GM12878 (cell line): ENCODE data around the gene NDRG2. TPM values are rescaled to one million over a fixed set of nuclear protein-coding genes. Genes with fewer than 3 reads are reported as not detected.

Experiments
- ATAC-seq: fragments of 200-7000 bp; cut with Tn5 transposase; 3 replicates; pipeline ENCODE4 v1.9.1; 2020; ENCODE audit warnings: mild to moderate bottlenecking, moderate library complexity
- BruUV-seq: library from RNA; stranded (reverse); fragments of 400-500 nt; replicated peaks from 2 replicates; lab custom pipeline; 2021; lab: Mats Ljungman, UMichigan
- CTCF ChIA-PET: fragments of 300-600 bp; sonication (Branson Sonifier 250); formaldehyde crosslinking; extraction: SDS; loops from one replicate; lab custom pipeline; 2021; ENCODE audit warnings: inconsistent platforms; lab: Yijun Ruan, JAX
- POLR2A ChIA-PET: fragments of 350-600 bp; formaldehyde crosslinking; extraction: SDS; loops from one replicate; lab custom pipeline; 2021; ENCODE audit warnings: inconsistent platforms; lab: Charles Lee
- RAD21 ChIA-PET: fragments of 300-600 bp; sonication (Branson Sonifier 250); formaldehyde crosslinking; loops from one replicate; lab custom pipeline; 2023; ENCODE audit warnings: antibody characterized with exemption; ENCODE audit not compliant: unreplicated experiment; lab: Charles Lee
- SMC1A ChIA-PET: fragments of 300-600 bp; sonication (Branson Sonifier 250); formaldehyde crosslinking; loops from one replicate; lab custom pipeline; 2023; ENCODE audit not compliant: unreplicated experiment, uncharacterized antibody; lab: Charles Lee
- DNase-seq: peaks from one replicate; pipeline ENCODE4 v3.0.0-alpha.2; 2011; ENCODE audit warnings: low read depth, low spot score
- FAIRE-seq: peaks from 3 replicates; lab custom pipeline; 2011; peaks lifted over from hg19 to GRCh38; lab: Jason Lieb, UNC
- H2AFZ ChIP-seq: 2 replicates; pipeline ENCODE4 v1.6.0; 2011; ENCODE audit warnings: low read depth, low read length, control low read depth; ENCODE audit not compliant: control insufficient read depth
- H3K27ac ChIP-seq: 2 replicates; pipeline ENCODE4 v1.5.1; 2011; ENCODE audit warnings: control low read depth; ENCODE audit not compliant: control insufficient read depth, insufficient read depth
- H3K27me3 ChIP-seq, 2 experiments: replicated peaks in 1 of 2; 2 replicates each; pipeline versions ENCODE4 v1.6.0 to v1.6.1; 2011; ENCODE audit warnings: low read length in 1 of 2; ENCODE audit not compliant: control insufficient read depth in 2 of 2, insufficient read depth in 2 of 2
- H3K36me3 ChIP-seq, 2 experiments: 2 replicates each; pipeline ENCODE4 v1.5.1; 2011; ENCODE audit warnings: low read length in 1 of 2; ENCODE audit not compliant: control insufficient read depth in 2 of 2, insufficient read depth in 2 of 2
- H3K4me1 ChIP-seq: 2 replicates; pipeline ENCODE4 v1.6.1; 2011; ENCODE audit warnings: mild to moderate bottlenecking, low read length, moderate library complexity, mixed read lengths; ENCODE audit not compliant: control insufficient read depth, insufficient read depth
- H3K4me2 ChIP-seq: 2 replicates; pipeline ENCODE4 v1.6.0; 2011; ENCODE audit warnings: control low read depth; ENCODE audit not compliant: control insufficient read depth, insufficient read depth
- H3K4me3 ChIP-seq: fragments of 200-600 bp; sonication (generic); 2 replicates; pipeline ENCODE4 v1.5.1; 2016
- H3K79me2 ChIP-seq: 2 replicates; pipeline ENCODE4 v1.6.0; 2011; ENCODE audit warnings: low read length; ENCODE audit not compliant: control insufficient read depth, insufficient read depth
- H3K9ac ChIP-seq: 2 replicates; pipeline ENCODE4 v1.8.0; 2011; ENCODE audit warnings: low read length, control low read depth, mixed read lengths; ENCODE audit not compliant: control insufficient read depth, insufficient read depth
- H3K9me3 ChIP-seq: replicated peaks from 3 replicates; pipeline ENCODE4 v1.5.1; 2011; ENCODE audit warnings: mild to moderate bottlenecking, low read length; ENCODE audit not compliant: control insufficient read depth, insufficient read depth
- H4K20me1 ChIP-seq: 2 replicates; pipeline ENCODE4 v1.6.0; 2011; ENCODE audit not compliant: control insufficient read depth, insufficient read depth
- CBX5 ChIP-seq: sonication (generic); IDR thresholded peaks from 2 replicates; pipeline ENCODE4 v1.6.1; 2016; ENCODE audit warnings: low read depth, moderate library complexity, mild to moderate bottlenecking, inconsistent platforms
- CHD1 ChIP-seq: IDR thresholded peaks from 2 replicates; pipeline ENCODE4 v1.6.1; 2012; ENCODE audit warnings: low read depth, low read length, improper control_type of control experiment
- CHD4 ChIP-seq: fragments of 200-600 bp; sonication (generic); IDR thresholded peaks from 2 replicates; pipeline ENCODE4 v1.6.1; 2016; ENCODE audit warnings: mild to moderate bottlenecking
- GATAD2B ChIP-seq: fragments of 450-650 bp; conservative IDR thresholded peaks from 2 replicates; pipeline ENCODE4 v1.6.1; 2017; ENCODE audit warnings: low read depth, mild to moderate bottlenecking, moderate library complexity
- IRF4 ChIP-seq: IDR thresholded peaks from 2 replicates; pipeline ENCODE4 v1.6.1; 2011; ENCODE audit warnings: low read depth, low read length
- MEF2A ChIP-seq: IDR thresholded peaks from 2 replicates; pipeline ENCODE4 v1.6.1; 2011; ENCODE audit warnings: low read depth, mild to moderate bottlenecking, low read length, moderate library complexity; ENCODE audit not compliant: insufficient read depth
- NFXL1 ChIP-seq: fragments of 450-650 bp; IDR thresholded peaks from 2 replicates; pipeline ENCODE4 v1.6.1; 2017; ENCODE audit warnings: antibody characterized with exemption, mild to moderate bottlenecking, borderline replicate concordance
- SRF ChIP-seq, 2 experiments: IDR thresholded peaks; 2 replicates each; pipeline ENCODE4 v1.6.1; 2011; ENCODE audit warnings: low read depth in 2 of 2, low read length in 2 of 2, mild to moderate bottlenecking in 1 of 2, moderate library complexity in 1 of 2
- SUPT20H ChIP-seq: IDR thresholded peaks from 2 replicates; pipeline ENCODE4 v1.6.1; 2011; ENCODE audit warnings: low read depth, mild to moderate bottlenecking, low read length, moderate library complexity, borderline replicate concordance; ENCODE audit not compliant: control insufficient read depth
- ZNF24 ChIP-seq: fragments of 450-650 bp; IDR thresholded peaks from 2 replicates; pipeline ENCODE4 v1.6.1; 2017; ENCODE audit warnings: antibody characterized with exemption, mild to moderate bottlenecking
- WGBS: methylation state at CpG from one replicate; pipeline ENCODE4 v1.1.6; 2016; ENCODE audit warnings: low lambda C conversion rate; ENCODE audit not compliant: insufficient replicate concordance, insufficient coverage; ENCODE audit errors: missing lambda C conversion rate; 5-methylcytosine and 5-hydroxymethylcytosine counted together
- in situ Hi-C: fragments of 300-500 bp; cut with MboI; formaldehyde crosslinking; loops from 9 replicates; pipeline ENCODE4 v1.14.3; 2018; ENCODE audit warnings: mixed read lengths
- intact Hi-C: fragments of 100-400 bp; cut with micrococcal nuclease; formaldehyde crosslinking; loops from one replicate; pipeline ENCODE4 v1.14.2; 2022; ENCODE audit not compliant: unreplicated experiment
- polyA plus RNA-seq, 11 experiments: library from polyadenylated mRNA; depleted of rRNA in 4 of 11; unstranded in 6 of 11; stranded (reverse) in 5 of 11; fragments of >200 nt; fragmentation: Nextera tagmentation in 4 of 11; fragmentation: Illumina TruSeq in 1 of 11; extraction: Ambion mirVana in 4 of 11; extraction: Trizol in 1 of 11; gene quantifications; 1 replicate in 1 of 11; 2 replicates in 10 of 11; pipeline versions ENCODE4 v1.2.1 to v1.2.3, GENCODE V29; 2011 to 2016; ENCODE audit warnings: inconsistent platforms in 2 of 11, missing spikeins in 2 of 11, low read depth in 1 of 11
- total RNA-seq, 4 experiments: library from RNA; depleted of rRNA in 3 of 4; stranded (reverse); fragments of >200 nt in 3 of 4; fragmentation: Illumina TruSeq in 1 of 4; extraction: Trizol in 1 of 4; gene quantifications; 2 replicates each; pipeline versions ENCODE4 v1.2.1 to v1.2.3, GENCODE V29; 2013 to 2021
- TF ChIP-seq, protein P1 (sequence below): fragments of 450-650 bp; IDR thresholded peaks from 2 replicates; pipeline ENCODE4 v1.6.1; 2017; ENCODE audit warnings: mild to moderate bottlenecking
- TF ChIP-seq, protein P2 (sequence below): fragments of 450-650 bp; IDR thresholded peaks from 2 replicates; pipeline ENCODE4 v1.6.1; 2014; ENCODE audit warnings: mild to moderate bottlenecking

NDRG2 gene
- total and polyA plus RNA-seq, 10 of the 15 experiments (the other 5 are each of a cell fraction or from before 2014, with no cell fraction given): 0.15 to 0.49 TPM; not detected in 8

DNA sequence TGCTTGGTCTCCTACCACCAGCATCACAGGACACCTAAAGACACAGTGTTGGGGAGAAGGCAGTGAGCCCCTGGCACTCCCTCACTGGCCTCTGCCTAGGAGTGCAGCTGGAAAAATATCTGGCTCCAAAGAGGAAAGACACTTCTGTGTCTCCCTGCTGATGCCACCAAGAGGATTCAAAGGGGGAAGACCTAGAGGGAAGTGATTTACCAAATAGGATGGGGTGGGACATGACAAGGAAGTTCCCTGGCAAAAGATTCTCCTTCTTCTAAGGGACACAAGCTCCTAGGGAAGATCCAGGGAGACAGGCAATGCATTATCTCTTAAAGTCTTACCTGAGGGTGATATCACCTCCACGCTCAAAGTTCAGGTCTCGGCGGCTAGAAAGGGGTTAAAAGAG lies 6.1 kb downstream of the NDRG2 start:
- BruUV-seq: no TSS peak
- Histone ChIP-seq H3K9me3 (no peaks in the 10 kb centered on the region), H3K27ac (no peak overlapping the region), H3K4me3 (no peak overlapping the region), H3K36me3 (no peaks in the 10 kb centered on the region), H3K79me2 (no peaks in the 10 kb centered on the region), H3K4me2 (no peak overlapping the region), H4K20me1 (no peaks in the 10 kb centered on the region)
- RAD21 ChIA-PET: interaction anchor here (1.1 to 1.2 kb wide), 2 partner anchors 17 to 86 kb away, joined by 3 to 4 read pairs; no protein-coding TSS in a partner anchor
- FAIRE-seq (no peak), DNase-seq (no peak), ATAC-seq (no peak)
- in situ Hi-C loops: loop anchor here (5.0 kb wide), 1 partner anchor 84 kb away; the partner anchor contains the start of gene TMEM253
- TF ChIP-seq CHD1: no peak
- TF ChIP-seq, protein P1, sequence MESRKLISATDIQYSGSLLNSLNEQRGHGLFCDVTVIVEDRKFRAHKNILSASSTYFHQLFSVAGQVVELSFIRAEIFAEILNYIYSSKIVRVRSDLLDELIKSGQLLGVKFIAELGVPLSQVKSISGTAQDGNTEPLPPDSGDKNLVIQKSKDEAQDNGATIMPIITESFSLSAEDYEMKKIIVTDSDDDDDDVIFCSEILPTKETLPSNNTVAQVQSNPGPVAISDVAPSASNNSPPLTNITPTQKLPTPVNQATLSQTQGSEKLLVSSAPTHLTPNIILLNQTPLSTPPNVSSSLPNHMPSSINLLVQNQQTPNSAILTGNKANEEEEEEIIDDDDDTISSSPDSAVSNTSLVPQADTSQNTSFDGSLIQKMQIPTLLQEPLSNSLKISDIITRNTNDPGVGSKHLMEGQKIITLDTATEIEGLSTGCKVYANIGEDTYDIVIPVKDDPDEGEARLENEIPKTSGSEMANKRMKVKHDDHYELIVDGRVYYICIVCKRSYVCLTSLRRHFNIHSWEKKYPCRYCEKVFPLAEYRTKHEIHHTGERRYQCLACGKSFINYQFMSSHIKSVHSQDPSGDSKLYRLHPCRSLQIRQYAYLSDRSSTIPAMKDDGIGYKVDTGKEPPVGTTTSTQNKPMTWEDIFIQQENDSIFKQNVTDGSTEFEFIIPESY: no peak
- no peak for TF ChIP-seq SRF (IDR thresholded peaks at IDR 0.05; ENCODE audit: low read depth in 2 of 2, low read length in 2 of 2)
- TF ChIP-seq, protein P2, sequence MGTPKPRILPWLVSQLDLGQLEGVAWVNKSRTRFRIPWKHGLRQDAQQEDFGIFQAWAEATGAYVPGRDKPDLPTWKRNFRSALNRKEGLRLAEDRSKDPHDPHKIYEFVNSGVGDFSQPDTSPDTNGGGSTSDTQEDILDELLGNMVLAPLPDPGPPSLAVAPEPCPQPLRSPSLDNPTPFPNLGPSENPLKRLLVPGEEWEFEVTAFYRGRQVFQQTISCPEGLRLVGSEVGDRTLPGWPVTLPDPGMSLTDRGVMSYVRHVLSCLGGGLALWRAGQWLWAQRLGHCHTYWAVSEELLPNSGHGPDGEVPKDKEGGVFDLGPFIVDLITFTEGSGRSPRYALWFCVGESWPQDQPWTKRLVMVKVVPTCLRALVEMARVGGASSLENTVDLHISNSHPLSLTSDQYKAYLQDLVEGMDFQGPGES: no peak
- no peak for TF ChIP-seq NFXL1
- TF ChIP-seq GATAD2B: no peak
- no peak for TF ChIP-seq CBX5
- no peak for TF ChIP-seq MEF2A
- TF ChIP-seq SUPT20H: no peak
- TF ChIP-seq ZNF24: no peak
- TF ChIP-seq IRF4: no peak
- no peak for TF ChIP-seq CHD4
- TF ChIP-seq, all 136 proteins: peak for 0
- CTCF ChIA-PET: interaction anchor here (1.3 to 10.7 kb wide), 3 partner anchors 13 to 85 kb away, joined by 3 to 253 read pairs (median 6); partner anchors contain the start of gene TMEM253
- Histone ChIP-seq H2AFZ (no peak overlapping the region), H3K4me1 (no peaks in the 10 kb centered on the region), H3K9ac (no peak overlapping the region), H3K27me3 (peaks cover 5 to 12% of the 10 kb centered on the region in 2 experiments)
- POLR2A ChIA-PET: no interaction called here
- SMC1A ChIA-PET: interaction anchor here (1.4 to 2.2 kb wide), 2 partner anchors 21 to 87 kb away, joined by 4 to 11 read pairs; no protein-coding TSS in a partner anchor
- WGBS: 51% methylated on average over 3 of the region's 3 CpGs
- intact Hi-C loops: no loop called here
